ENCODE data around the gene MED28.

Gene MED28

GRCh38 chr4:17633600-17633999 lies 19.2 kb downstream of the MED28 start:
- Histone ChIP-seq H3K79me2 (ENCODE audit: insufficient read depth, low read length) (peaks cover 7% of the 10 kb centered on the region; the same call in 1 of the 2 replicates), H3K27me3 (ENCODE audit: insufficient read depth, low read length, poor library complexity, severe bottlenecking) (no peaks in the 10 kb centered on the region), H3K4me3 (ENCODE audit: low read length, poor library complexity, severe bottlenecking) (no peak overlapping the region), H3K9me2 (replicated peaks; ENCODE audit: low read depth, low read length) (no peaks in the 10 kb centered on the region), H2AFZ (ENCODE audit: low read length) (no peak overlapping the region), H3K4me1 (ENCODE audit: insufficient read depth, low read length, poor library complexity, severe bottlenecking) (peaks cover 2% of the 10 kb centered on the region), H3F3A (ENCODE audit: low read depth) (no peaks in the 10 kb centered on the region; the same call in 1 of the 2 replicates), H3K9me3 (ENCODE audit: insufficient read depth, low read depth, low read length) (no peaks in the 10 kb centered on the region), H3K9ac (ENCODE audit: low read depth, low read length, poor library complexity, severe bottlenecking) (no peak overlapping the region), H3K36me3 (ENCODE audit: insufficient read depth, low read length) (peaks cover 51% of the 10 kb centered on the region; the same call in 1 of the 2 replicates), H3K4me2 (ENCODE audit: low read depth, low read length, poor library complexity, severe bottlenecking) (no peak overlapping the region), H4K20me1 (ENCODE audit: insufficient read depth, low read length, poor library complexity, severe bottlenecking) (peaks cover 4% of the 10 kb centered on the region)
- TF ChIP-seq CTCF (conservative IDR thresholded peaks at IDR 0.05; ENCODE audit: low read length) (no peak), EZH2phosphoT487 (IDR thresholded peaks at IDR 0.05; ENCODE audit: borderline replicate concordance) (no peak)

- H4K20me1 ChIP-seq (ENCODE audit: insufficient read depth, low read length, poor library complexity, severe bottlenecking) = no peaks in the 10 kb centered on the region
- no peak overlapping the region for H3K9ac ChIP-seq (ENCODE audit: low read depth, low read length, poor library complexity, severe bottlenecking)
- no peaks in the 10 kb centered on the region for H3K27me3 ChIP-seq (ENCODE audit: insufficient read depth, low read length, poor library complexity, severe bottlenecking)
- TF ChIP-seq CTCF (conservative IDR thresholded peaks at IDR 0.05; ENCODE audit: low read length) (no peak), EZH2phosphoT487 (IDR thresholded peaks at IDR 0.05; ENCODE audit: borderline replicate concordance) (no peak)
- no peak overlapping the region for H3K4me3 ChIP-seq (ENCODE audit: low read length, poor library complexity, severe bottlenecking)
- no peaks in the 10 kb centered on the region for H3K79me2 ChIP-seq (ENCODE audit: insufficient read depth, low read length)
- no peaks in the 10 kb centered on the region; the same call in 1 of the 2 replicates for H3F3A ChIP-seq (ENCODE audit: low read depth)
- H3K4me2 ChIP-seq (ENCODE audit: low read depth, low read length, poor library complexity, severe bottlenecking) = no peak overlapping the region
- H3K9me3 ChIP-seq (ENCODE audit: insufficient read depth, low read depth, low read length) = no peaks in the 10 kb centered on the region
- no peak overlapping the region for H2AFZ ChIP-seq (ENCODE audit: low read length)
- H3K9me2 ChIP-seq (replicated peaks; ENCODE audit: low read depth, low read length) = no peaks in the 10 kb centered on the region
- H3K4me1 ChIP-seq (ENCODE audit: insufficient read depth, low read length, poor library complexity, severe bottlenecking) = no peaks in the 10 kb centered on the region
- H3K36me3 ChIP-seq (ENCODE audit: insufficient read depth, low read length) = peaks cover 38% of the 10 kb centered on the region; the same call in 1 of the 2 replicates
Measured at GRCh38 chr4:17635056-17635455, 20.6 kb downstream of the MED28 start.

- no peaks in the 10 kb centered on the region for H3K79me2 ChIP-seq (ENCODE audit: insufficient read depth, low read length)
- no peak overlapping the region for H3K4me3 ChIP-seq (ENCODE audit: low read length, poor library complexity, severe bottlenecking)
- no peak overlapping the region for H3K9ac ChIP-seq (ENCODE audit: low read depth, low read length, poor library complexity, severe bottlenecking)
- peaks cover 33% of the 10 kb centered on the region; the same call in 1 of the 2 replicates for H3K36me3 ChIP-seq (ENCODE audit: insufficient read depth, low read length)
- H3K4me1 ChIP-seq (ENCODE audit: insufficient read depth, low read length, poor library complexity, severe bottlenecking) = no peaks in the 10 kb centered on the region
- no peaks in the 10 kb centered on the region for H3K27me3 ChIP-seq (ENCODE audit: insufficient read depth, low read length, poor library complexity, severe bottlenecking)
- no peaks in the 10 kb centered on the region; the same call in 1 of the 2 replicates for H3F3A ChIP-seq (ENCODE audit: low read depth)
- TF ChIP-seq CTCF (conservative IDR thresholded peaks at IDR 0.05; ENCODE audit: low read length) = no peak
- no peak for TF ChIP-seq EZH2phosphoT487 (IDR thresholded peaks at IDR 0.05; ENCODE audit: borderline replicate concordance)
- H3K4me2 ChIP-seq (ENCODE audit: low read depth, low read length, poor library complexity, severe bottlenecking) = no peak overlapping the region
- H3K9me2 ChIP-seq (replicated peaks; ENCODE audit: low read depth, low read length) = no peaks in the 10 kb centered on the region
- H3K9me3 ChIP-seq (ENCODE audit: insufficient read depth, low read depth, low read length) = no peaks in the 10 kb centered on the region
- H4K20me1 ChIP-seq (ENCODE audit: insufficient read depth, low read length, poor library complexity, severe bottlenecking) = no peaks in the 10 kb centered on the region
- no peak overlapping the region for H2AFZ ChIP-seq (ENCODE audit: low read length)
Measured at GRCh38 chr4:17636341-17636695, 21.9 kb downstream of the MED28 start.
